Kidney epithelial cell (primary cell): ENCODE data around the gene TAF11L12. TPM values are rescaled to one million over a fixed set of nuclear protein-coding genes. Genes with fewer than 3 reads are reported as not detected.
"Not testable (repeated sequence)": the region's sequence is repeated elsewhere in the genome, so short reads cannot be mapped to it uniquely, and the experiment has no call there.

ENCODE experiments used
- DNase-seq: peaks from one replicate; pipeline ENCODE4 v3.0.0-alpha.2; 2010; ENCODE audit warnings: low read depth
- H3K27me3 ChIP-seq: 2 replicates; pipeline ENCODE4 v1.6.0; 2011; ENCODE audit warnings: low read length; ENCODE audit not compliant: control insufficient read depth, insufficient read depth
- H3K36me3 ChIP-seq: 2 replicates; pipeline ENCODE4 v1.5.1; 2011; ENCODE audit warnings: low read length; ENCODE audit not compliant: control insufficient read depth, insufficient read depth
- H3K4me3 ChIP-seq: 2 replicates; pipeline ENCODE4 v1.5.1; 2011; ENCODE audit warnings: low read depth, mild to moderate bottlenecking, control low read depth, low read length
- CTCF ChIP-seq: IDR thresholded peaks from 2 replicates; pipeline ENCODE4 v1.5.1; 2011; ENCODE audit warnings: mild to moderate bottlenecking, moderate library complexity, low read length, control low read depth, inconsistent platforms; ENCODE audit not compliant: insufficient read depth, poor library complexity, severe bottlenecking
- total RNA-seq: library from RNA; depleted of rRNA; stranded (reverse); fragments of >200 nt; gene quantifications from 2 replicates; pipeline ENCODE4 v1.2.3, GENCODE V29; 2015

Gene TAF11L12
- not detected in 2 replicates for total RNA-seq

GRCh38 chr5:17610092-17610491 is at the start of gene TAF11L12:
TAF11L12 (plus strand) TSS chr5:17610392.
- H3K36me3 ChIP-seq, DNase-seq, H3K4me3 ChIP-seq, H3K27me3 ChIP-seq: not testable (repeated sequence)

GRCh38 chr5:17585658-17586057 is 24.5 kb upstream of the TAF11L12 start, which contains the start of gene TAF11L7:
TAF11L7 (minus strand) TSS chr5:17585758.
- H3K36me3 ChIP-seq: not testable (repeated sequence)

GRCh38 chr5:17590860-17591259 is 19.3 kb upstream of the TAF11L12 start, which contains the start of gene TAF11L8:
TAF11L8 (minus strand) TSS chr5:17590960.
- DNase-seq, H3K36me3 ChIP-seq, H3K4me3 ChIP-seq, H3K27me3 ChIP-seq: not testable (repeated sequence)

More at GRCh38 chr5:17585658-17586057, 24.5 kb upstream of the TAF11L12 start, which contains the start of gene TAF11L7:
- not testable (repeated sequence) for DNase-seq, H3K4me3 ChIP-seq, H3K27me3 ChIP-seq

- H3K36me3 ChIP-seq, H3K27me3 ChIP-seq, H3K4me3 ChIP-seq, DNase-seq: not testable (repeated sequence)
Observed at GRCh38 chr5:17594255-17594654, 15.9 kb upstream of the TAF11L12 start, which contains the start of gene TAF11L9. TAF11L9 (minus strand) TSS chr5:17594394.

- not testable (repeated sequence) for H3K36me3 ChIP-seq, H3K4me3 ChIP-seq, DNase-seq, H3K27me3 ChIP-seq
Observed at GRCh38 chr5:17597728-17598127, 12.5 kb upstream of the TAF11L12 start, which contains the start of gene TAF11L10. TAF11L10 (minus strand) TSS chr5:17597828.

- H3K36me3 ChIP-seq, DNase-seq, H3K27me3 ChIP-seq, H3K4me3 ChIP-seq: not testable (repeated sequence)
Observed at GRCh38 chr5:17603880-17604279, 6.3 kb upstream of the TAF11L12 start, which contains the start of gene TAF11L11. TAF11L11 (plus strand) TSS chr5:17604183.

GRCh38 chr5:17604951-17605350 is 5.2 kb upstream of the TAF11L12 start:
- no peak for DNase-seq
- no peak for TF ChIP-seq CTCF
- Histone ChIP-seq H3K27me3 (no peaks in the 10 kb centered on the region), H3K4me3 (no peak overlapping the region), H3K36me3 (no peaks in the 10 kb centered on the region)

- H3K36me3 ChIP-seq, H3K27me3 ChIP-seq, H3K4me3 ChIP-seq, DNase-seq: not testable (repeated sequence)
Observed at GRCh38 chr5:17607461-17607860, 2.7 kb upstream of the TAF11L12 start.

- no peak for TF ChIP-seq CTCF
- H3K27me3 ChIP-seq: no peaks in the 10 kb centered on the region
- no peak for DNase-seq
- H3K36me3 ChIP-seq: no peaks in the 10 kb centered on the region
- H3K4me3 ChIP-seq: no peak overlapping the region
Observed at GRCh38 chr5:17614872-17615605, 4.8 kb downstream of the TAF11L12 start.
